ENCODE data around the gene NHSL2.

The NHSL2 gene

DNA sequence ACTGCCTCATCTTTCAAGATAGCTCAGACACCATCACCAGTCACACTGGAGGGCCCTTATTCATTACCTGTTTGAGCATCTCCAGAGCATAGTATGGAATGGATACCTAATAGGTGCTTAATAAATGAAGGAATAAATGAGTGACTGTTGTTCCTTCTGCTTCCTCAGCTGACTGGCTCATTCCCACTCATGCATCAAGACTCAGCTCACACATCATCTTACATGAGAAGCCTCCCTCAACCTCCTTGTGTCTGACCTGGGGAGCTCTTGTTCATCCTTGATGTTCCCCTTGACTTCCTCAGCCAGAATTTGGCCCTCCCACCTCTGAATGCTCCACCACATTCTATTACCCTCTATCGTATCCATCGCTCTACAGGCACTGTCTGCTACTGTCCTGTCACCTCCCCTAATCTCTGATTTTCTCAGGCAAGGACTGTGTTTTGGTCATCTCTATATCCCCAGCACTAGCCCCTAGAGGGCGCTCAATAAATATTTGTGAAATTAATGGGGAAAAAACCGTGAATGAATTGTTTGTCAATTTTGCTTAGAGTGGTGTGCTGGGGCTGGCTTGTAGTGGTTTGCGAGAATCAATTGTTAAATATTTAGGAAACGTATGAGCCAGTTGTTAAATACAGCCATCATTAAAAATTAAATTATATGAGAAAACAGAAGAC is 88.3 kb downstream of the NHSL2 start:
- TF ChIP-seq, protein P1, sequence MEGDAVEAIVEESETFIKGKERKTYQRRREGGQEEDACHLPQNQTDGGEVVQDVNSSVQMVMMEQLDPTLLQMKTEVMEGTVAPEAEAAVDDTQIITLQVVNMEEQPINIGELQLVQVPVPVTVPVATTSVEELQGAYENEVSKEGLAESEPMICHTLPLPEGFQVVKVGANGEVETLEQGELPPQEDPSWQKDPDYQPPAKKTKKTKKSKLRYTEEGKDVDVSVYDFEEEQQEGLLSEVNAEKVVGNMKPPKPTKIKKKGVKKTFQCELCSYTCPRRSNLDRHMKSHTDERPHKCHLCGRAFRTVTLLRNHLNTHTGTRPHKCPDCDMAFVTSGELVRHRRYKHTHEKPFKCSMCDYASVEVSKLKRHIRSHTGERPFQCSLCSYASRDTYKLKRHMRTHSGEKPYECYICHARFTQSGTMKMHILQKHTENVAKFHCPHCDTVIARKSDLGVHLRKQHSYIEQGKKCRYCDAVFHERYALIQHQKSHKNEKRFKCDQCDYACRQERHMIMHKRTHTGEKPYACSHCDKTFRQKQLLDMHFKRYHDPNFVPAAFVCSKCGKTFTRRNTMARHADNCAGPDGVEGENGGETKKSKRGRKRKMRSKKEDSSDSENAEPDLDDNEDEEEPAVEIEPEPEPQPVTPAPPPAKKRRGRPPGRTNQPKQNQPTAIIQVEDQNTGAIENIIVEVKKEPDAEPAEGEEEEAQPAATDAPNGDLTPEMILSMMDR (IDR thresholded peaks at IDR 0.05; ENCODE audit: low read depth, low read length): peak; percentile 49

DNA sequence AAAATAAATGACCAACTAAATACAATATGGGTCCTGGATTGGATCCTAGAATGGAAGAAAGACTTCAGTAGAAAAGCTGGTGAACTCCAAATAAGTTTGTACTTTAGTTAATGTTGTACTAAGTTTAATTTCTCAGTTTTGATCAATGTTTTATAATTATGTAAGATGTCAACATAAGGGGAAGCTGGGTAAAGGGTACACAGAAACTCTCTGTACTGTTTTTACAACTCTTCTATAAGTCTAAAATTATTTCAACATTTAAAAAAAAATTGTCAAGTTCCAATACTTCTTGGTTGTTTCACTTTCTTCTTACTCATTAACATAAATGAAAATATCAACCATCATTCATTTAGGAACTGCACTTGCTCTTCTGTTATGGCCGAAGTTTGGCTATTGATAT is 88.9 kb downstream of the NHSL2 start:
- TF ChIP-seq, protein P1 (IDR thresholded peaks at IDR 0.05; ENCODE audit: low read depth, low read length): no peak
- no peak for DNase-seq
- Histone ChIP-seq H3K9me3 (ENCODE audit: severe bottlenecking) (no peaks in the 10 kb centered on the region), H3K4me3 (ENCODE audit: low read depth, low read length) (no peak overlapping the region), H3K27me3 (ENCODE audit: insufficient read depth, low read depth, severe bottlenecking) (no peaks in the 10 kb centered on the region), H3K36me3 (no peaks in the 10 kb centered on the region), H3K27ac (peak overlapping the region; percentile 14; the same call in 1 of the 2 replicates)

More for the DNA sequence above, 88.3 kb downstream of the NHSL2 start:
- Histone ChIP-seq H3K27me3 (ENCODE audit: insufficient read depth, low read depth, severe bottlenecking) (no peaks in the 10 kb centered on the region), H3K4me3 (ENCODE audit: low read depth, low read length) (no peak overlapping the region), H3K36me3 (no peaks in the 10 kb centered on the region), H3K27ac (peak overlapping the region; percentile 14; the same call in 1 of the 2 replicates), H3K9me3 (ENCODE audit: severe bottlenecking) (no peaks in the 10 kb centered on the region)
- DNase-seq: peak; percentile 58

DNA sequence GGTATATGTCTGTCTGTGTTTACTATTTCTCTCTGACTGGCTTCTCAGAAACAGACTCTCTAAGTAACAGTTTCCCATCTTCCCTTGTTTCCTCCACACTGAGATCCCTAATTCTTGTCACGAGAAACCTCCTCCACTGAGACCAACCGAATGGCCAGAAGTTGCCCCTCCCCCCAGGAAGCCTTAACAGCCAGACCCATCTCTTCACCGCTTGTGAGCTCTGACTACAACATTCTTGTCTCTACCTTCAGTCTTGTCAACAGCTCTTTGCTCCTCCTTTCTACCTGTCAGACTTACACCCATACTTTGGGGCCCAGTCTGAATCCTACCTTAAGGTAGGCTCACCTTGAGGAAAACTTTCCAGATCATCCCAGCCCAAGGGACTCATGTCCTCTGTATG is 90.8 kb downstream of the NHSL2 start:
- Histone ChIP-seq H3K4me3 (ENCODE audit: low read depth, low read length) (no peak overlapping the region), H3K9me3 (ENCODE audit: severe bottlenecking) (no peaks in the 10 kb centered on the region), H3K36me3 (no peaks in the 10 kb centered on the region), H3K27ac (no peak overlapping the region), H3K27me3 (ENCODE audit: insufficient read depth, low read depth, severe bottlenecking) (no peaks in the 10 kb centered on the region)
- TF ChIP-seq, protein P1 (IDR thresholded peaks at IDR 0.05; ENCODE audit: low read depth, low read length): no peak
- DNase-seq: no peak

DNA sequence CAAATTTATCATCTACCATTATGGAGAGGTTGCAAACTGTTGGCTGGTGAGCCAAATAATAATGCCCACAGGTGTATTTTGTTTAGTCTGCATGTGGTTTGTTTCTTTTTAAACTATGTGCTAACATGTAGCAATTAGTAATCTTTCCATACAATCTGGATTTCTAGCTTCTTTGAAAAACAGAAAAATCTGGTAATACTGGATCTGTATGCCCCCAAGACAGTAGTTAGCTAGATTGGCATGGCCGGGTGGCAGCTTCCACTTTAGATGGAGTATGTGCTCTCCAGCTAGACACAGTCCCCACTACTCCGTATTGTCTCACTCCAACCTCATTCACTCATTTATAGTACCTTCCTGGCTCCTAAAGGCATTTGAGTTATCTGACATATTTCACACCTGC is 91.3 kb downstream of the NHSL2 start:
- no peaks in the 10 kb centered on the region for H3K9me3 ChIP-seq (ENCODE audit: severe bottlenecking)
- TF ChIP-seq, protein P1 (IDR thresholded peaks at IDR 0.05; ENCODE audit: low read depth, low read length): no peak

DNA sequence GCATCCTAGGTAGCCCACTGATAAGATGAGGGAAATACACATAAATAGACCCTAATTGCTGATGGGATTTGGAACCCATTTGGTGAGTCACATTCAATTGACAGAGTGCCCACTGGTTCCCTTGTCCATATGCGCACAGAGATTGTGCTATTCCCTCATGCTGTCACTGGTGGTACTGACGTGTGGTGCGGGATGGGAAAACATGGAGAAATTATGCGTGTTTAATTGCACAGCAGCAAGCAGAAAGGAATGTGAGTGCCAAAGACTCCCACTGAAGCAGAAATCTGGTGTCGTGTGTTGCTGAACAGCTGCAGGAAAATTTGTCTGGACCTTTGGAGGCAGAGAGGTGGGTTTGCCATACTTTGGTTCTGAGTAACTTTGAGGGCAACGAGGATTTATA is 92.2 kb downstream of the NHSL2 start:
- H3K36me3 ChIP-seq: no peaks in the 10 kb centered on the region
- no peak for DNase-seq
- H3K27me3 ChIP-seq (ENCODE audit: insufficient read depth, low read depth, severe bottlenecking): no peaks in the 10 kb centered on the region
- TF ChIP-seq, protein P1 (IDR thresholded peaks at IDR 0.05; ENCODE audit: low read depth, low read length): no peak
- H3K4me3 ChIP-seq (ENCODE audit: low read depth, low read length): no peak overlapping the region
- 0 out of 2 replicates have a peak overlapping the region, but pooled peaks have one; percentile 3 for H3K27ac ChIP-seq
- H3K9me3 ChIP-seq (ENCODE audit: severe bottlenecking): no peaks in the 10 kb centered on the region

More for the DNA sequence above, 91.3 kb downstream of the NHSL2 start:
- Histone ChIP-seq H3K27ac (no peak overlapping the region), H3K36me3 (no peaks in the 10 kb centered on the region), H3K4me3 (ENCODE audit: low read depth, low read length) (no peak overlapping the region), H3K27me3 (ENCODE audit: insufficient read depth, low read depth, severe bottlenecking) (no peaks in the 10 kb centered on the region)
- no peak for DNase-seq

Data from WERI-Rb-1 (cell line).